Frontal cortex (tissue), 4 donors: Measurements from ENCODE around the gene COL9A3. TPM values are rescaled to one million over a fixed set of nuclear protein-coding genes. Genes with fewer than 3 reads are reported as not detected.

ENCODE experiments used
- DNase-seq, 2 donors: peaks; one replicate each; pipeline ENCODE4 v3.0.0; 2012; ENCODE audit warnings: low spot score in 2 of 2
- FAIRE-seq: peaks from 2 replicates; lab custom pipeline; 2012; peaks lifted over from hg19 to GRCh38; lab: Jason Lieb, UNC
- small RNA-seq: library from RNA; depleted of rRNA; stranded (forward); fragments of <200 nt; gene quantifications from one replicate; pipeline ENCODE3, GENCODE V24; 2014
- total RNA-seq: library from RNA; depleted of rRNA; stranded (reverse); fragments of >200 nt; gene quantifications from one replicate; pipeline ENCODE4 v1.2.3, GENCODE V29; 2014
- donor health status: control.
- donor health status: control.
- donor health status: control.

The COL9A3 gene
- total RNA-seq, 1 donor from 2014 or later, result 10.2 TPM

DNA sequence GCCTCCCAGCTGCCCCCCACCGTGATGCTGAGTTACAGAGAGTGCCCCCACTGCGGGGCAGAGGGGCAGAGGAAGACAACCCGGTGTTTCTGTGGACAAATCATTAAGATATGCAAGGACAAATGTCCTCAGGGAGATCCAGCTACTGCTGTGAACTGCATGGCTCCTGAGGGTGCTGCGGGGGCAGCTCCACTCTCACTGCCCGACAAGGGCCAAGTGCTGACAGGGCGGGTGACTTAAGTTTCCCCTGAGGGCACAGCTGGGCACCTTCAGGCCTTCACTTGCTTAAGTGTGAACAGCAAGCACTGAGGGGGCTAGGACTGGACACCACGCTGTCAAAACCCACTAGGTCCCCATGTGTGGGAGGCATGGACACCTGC is 71.0 kb downstream of the COL9A3 start:
- FAIRE-seq (no peak), DNase-seq (no peak)

DNA sequence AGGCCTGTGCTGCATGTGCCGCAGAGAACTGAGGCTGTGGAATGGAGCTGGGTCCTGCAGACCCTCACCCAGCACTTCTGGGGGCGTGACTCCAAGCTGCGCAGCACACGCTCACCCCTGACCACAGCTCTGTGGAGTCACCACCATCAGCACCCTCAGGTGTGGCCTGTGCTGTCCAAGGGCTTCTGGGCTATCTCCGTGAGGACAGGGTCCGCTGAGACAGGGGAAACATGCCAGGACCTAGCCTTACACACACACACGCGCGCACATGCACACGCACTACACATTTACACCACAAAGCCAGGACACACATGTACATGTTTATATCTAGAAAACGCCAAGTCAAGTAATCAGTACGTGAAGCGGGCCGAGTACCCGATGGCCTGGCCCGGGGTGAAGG is 71.6 kb downstream of the COL9A3 start:
- no peak for DNase-seq
- no peak for FAIRE-seq

GRCh38 chr20:62888910-62889309 is 72.1 kb downstream of the COL9A3 start:
- FAIRE-seq, result no peak
- DNase-seq, result no peak

DNA sequence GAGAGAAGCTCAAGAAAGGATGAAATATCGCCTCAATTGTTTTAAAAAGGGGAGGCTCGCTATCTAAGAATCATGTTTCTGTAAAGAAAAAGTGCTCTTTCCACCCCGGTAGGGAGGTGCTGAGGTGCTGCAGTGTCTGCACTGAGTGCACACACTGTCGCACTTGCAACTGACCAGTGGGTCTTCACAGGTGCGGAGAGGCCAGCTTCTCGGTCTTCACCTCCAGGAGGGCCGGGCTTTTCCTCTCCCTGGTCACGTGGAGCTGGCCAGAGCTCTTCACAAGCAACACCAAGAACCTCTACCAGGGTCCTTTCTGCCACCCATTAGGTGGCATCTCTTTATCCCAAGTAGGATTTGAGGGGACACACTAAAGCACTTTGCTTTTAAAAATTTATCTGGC is 72.6 kb downstream of the COL9A3 start:
- FAIRE-seq, result no peak
- no peak for DNase-seq

GRCh38 chr20:62889871-62890270 is 73.0 kb downstream of the COL9A3 start:
- no peak for FAIRE-seq

GRCh38 chr20:62890444-62890843 is 73.6 kb downstream of the COL9A3 start:
- no peak for FAIRE-seq
- no peak for DNase-seq

More at GRCh38 chr20:62889871-62890270, 73.0 kb downstream of the COL9A3 start:
- DNase-seq, result no peak

Small RNA genes lying within 50 kb of the gene (small RNA-seq; reads per million reads assigned to genes)
- gene DPH3P1, result not detected

Other genes starting within 250 kb of the COL9A3 start
- gene SLCO4A1, start 174.5 kb upstream of the COL9A3 start, total RNA-seq, result 1.6 TPM
- 4.9 TPM for gene NTSR1, start 108.2 kb upstream of the COL9A3 start, total RNA-seq
- gene MRGBP, start 20.6 kb upstream of the COL9A3 start, total RNA-seq, result 20.0 TPM
- 24.1 TPM for gene OGFR, start 12.2 kb upstream of the COL9A3 start, total RNA-seq
- gene TCFL5, start 44.8 kb downstream of the COL9A3 start, total RNA-seq, result 6.1 TPM
- gene DIDO1, start 109.5 kb downstream of the COL9A3 start, total RNA-seq, result 37.5 TPM
- 57.1 TPM for gene GID8, start 121.1 kb downstream of the COL9A3 start, total RNA-seq
- under 0.01 TPM for gene SLC17A9, start 135.7 kb downstream of the COL9A3 start, total RNA-seq
- not detected for gene BHLHE23, start 189.9 kb downstream of the COL9A3 start, total RNA-seq